ENCODE results near the gene LFNG. TPM values are rescaled to one million over a fixed set of nuclear protein-coding genes. Genes with fewer than 3 reads are reported as not detected.

The LFNG gene
- total and polyA plus RNA-seq, 2 of the 13 experiments (the other 11 are each of a cell fraction or from before 2014, with no cell fraction given) = 0.44 to 1.5 TPM

DNA sequence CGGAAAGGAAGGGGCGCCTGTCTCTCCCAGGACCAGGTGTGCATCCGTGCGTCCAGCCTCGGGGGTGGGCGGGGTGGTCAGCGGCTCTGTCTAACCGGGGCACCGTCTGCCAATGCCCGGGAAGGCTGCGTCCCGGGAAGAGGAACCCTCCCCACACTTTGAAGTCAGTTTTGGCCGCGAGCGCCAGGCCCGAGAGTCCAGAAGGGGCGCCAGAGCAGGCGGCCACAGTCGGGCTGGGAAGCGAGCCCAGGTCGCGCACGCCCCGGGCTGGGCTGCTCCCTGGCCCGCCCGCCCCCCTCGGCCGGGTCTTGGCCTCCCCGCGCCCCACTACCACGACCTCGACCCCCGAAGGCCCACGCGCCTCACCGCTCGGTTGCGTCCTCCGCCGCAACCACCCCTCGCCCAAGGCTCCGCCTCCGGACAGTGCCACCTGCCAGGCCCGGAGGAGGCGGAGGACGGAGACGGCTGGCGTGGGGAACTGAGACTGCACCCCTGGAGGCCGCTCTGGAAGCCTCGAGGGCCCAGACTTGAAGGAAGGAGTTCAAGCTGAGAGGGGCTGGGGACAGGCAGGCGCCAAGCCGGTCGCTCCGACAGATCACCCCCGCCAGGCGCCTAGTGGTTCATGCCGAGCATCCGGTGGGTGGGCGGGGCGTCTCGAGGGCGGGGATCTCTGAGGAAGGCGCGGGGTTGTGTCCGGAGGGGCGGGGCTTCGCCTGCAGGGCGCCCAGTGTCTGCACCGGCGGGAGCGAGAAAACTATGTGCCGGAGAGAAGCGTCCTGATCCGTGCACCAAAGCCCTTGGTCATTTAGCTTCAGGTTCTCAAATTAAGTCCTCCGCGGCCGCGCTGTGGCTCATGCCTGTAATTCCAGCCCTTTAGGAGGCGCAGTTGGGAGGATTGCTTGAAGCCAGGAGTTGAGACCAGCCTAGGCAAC, 35.8 kb downstream of the LFNG start, which contains the start of gene BRAT1 (continued):
- TF ChIP-seq, protein P1, sequence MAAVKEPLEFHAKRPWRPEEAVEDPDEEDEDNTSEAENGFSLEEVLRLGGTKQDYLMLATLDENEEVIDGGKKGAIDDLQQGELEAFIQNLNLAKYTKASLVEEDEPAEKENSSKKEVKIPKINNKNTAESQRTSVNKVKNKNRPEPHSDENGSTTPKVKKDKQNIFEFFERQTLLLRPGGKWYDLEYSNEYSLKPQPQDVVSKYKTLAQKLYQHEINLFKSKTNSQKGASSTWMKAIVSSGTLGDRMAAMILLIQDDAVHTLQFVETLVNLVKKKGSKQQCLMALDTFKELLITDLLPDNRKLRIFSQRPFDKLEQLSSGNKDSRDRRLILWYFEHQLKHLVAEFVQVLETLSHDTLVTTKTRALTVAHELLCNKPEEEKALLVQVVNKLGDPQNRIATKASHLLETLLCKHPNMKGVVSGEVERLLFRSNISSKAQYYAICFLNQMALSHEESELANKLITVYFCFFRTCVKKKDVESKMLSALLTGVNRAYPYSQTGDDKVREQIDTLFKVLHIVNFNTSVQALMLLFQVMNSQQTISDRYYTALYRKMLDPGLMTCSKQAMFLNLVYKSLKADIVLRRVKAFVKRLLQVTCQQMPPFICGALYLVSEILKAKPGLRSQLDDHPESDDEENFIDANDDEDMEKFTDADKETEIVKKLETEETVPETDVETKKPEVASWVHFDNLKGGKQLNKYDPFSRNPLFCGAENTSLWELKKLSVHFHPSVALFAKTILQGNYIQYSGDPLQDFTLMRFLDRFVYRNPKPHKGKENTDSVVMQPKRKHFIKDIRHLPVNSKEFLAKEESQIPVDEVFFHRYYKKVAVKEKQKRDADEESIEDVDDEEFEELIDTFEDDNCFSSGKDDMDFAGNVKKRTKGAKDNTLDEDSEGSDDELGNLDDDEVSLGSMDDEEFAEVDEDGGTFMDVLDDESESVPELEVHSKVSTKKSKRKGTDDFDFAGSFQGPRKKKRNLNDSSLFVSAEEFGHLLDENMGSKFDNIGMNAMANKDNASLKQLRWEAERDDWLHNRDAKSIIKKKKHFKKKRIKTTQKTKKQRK (IDR thresholded peaks at IDR 0.05; ENCODE audit: low read length) = no peak
- TF ChIP-seq ARHGAP35 (CRISPR knock-in tag; IDR thresholded peaks at IDR 0.05; ENCODE audit: borderline replicate concordance) (peak; percentile 48; the same call in 1 of the 2 replicates), SCMH1 (CRISPR knock-in tag; IDR thresholded peaks at IDR 0.05; ENCODE audit: borderline replicate concordance) (no peak), RARA (CRISPR knock-in tag; IDR thresholded peaks at IDR 0.05) (0 out of 2 replicates have a peak, but pooled peaks have one; percentile 5)
- TF ChIP-seq, protein P2, sequence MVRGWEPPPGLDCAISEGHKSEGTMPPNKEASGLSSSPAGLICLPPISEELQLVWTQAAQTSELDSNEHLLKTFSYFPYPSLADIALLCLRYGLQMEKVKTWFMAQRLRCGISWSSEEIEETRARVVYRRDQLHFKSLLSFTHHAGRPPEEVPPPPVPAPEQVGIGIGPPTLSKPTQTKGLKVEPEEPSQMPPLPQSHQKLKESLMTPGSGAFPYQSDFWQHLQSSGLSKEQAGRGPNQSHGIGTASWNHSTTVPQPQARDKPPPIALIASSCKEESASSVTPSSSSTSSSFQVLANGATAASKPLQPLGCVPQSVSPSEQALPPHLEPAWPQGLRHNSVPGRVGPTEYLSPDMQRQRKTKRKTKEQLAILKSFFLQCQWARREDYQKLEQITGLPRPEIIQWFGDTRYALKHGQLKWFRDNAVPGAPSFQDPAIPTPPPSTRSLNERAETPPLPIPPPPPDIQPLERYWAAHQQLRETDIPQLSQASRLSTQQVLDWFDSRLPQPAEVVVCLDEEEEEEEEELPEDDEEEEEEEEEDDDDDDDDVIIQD (CRISPR knock-in tag; IDR thresholded peaks at IDR 0.05; ENCODE audit: low read depth) = 0 out of 2 replicates have a peak, but pooled peaks have one; percentile 15

Data from HepG2 (cell line).